Fibroblast of lung (primary cell): ENCODE data around the gene CYP19A1. TPM values are rescaled to one million over a fixed set of nuclear protein-coding genes. Genes with fewer than 3 reads are reported as not detected.
A peak's percentile ranks its signal among the peaks of the same experiment; 100 is the strongest.

ENCODE experiments used
- DNase-seq, 2 donors: peaks; one replicate each; pipeline versions ENCODE4 v3.0.0 to v3.0.0-alpha.2; 2010; ENCODE audit warnings: low read depth in 2 of 2
- H2AFZ ChIP-seq: 2 replicates; pipeline ENCODE4 v1.5.1; 2012; ENCODE audit warnings: low read length, control low read depth, inconsistent platforms
- H3K27ac ChIP-seq: 2 replicates; pipeline ENCODE4 v1.5.1; 2011; ENCODE audit warnings: low read length, control low read depth; ENCODE audit not compliant: insufficient read depth
- H3K27me3 ChIP-seq: 2 replicates; pipeline ENCODE4 v1.5.1; 2011; ENCODE audit warnings: mild to moderate bottlenecking, low read length; ENCODE audit not compliant: control insufficient read depth, insufficient read depth
- H3K36me3 ChIP-seq: 2 replicates; pipeline ENCODE4 v1.5.1; 2011; ENCODE audit warnings: low read length; ENCODE audit not compliant: control insufficient read depth, insufficient read depth
- H3K4me1 ChIP-seq: 2 replicates; pipeline ENCODE4 v1.5.1; 2011; ENCODE audit warnings: low read length; ENCODE audit not compliant: control insufficient read depth, insufficient read depth; ENCODE audit errors: extremely low read depth
- H3K4me2 ChIP-seq: 2 replicates; pipeline ENCODE4 v1.5.1; 2011; ENCODE audit warnings: low read length, control low read depth; ENCODE audit not compliant: insufficient read depth; ENCODE audit errors: extremely low read depth
- H3K4me3 ChIP-seq, 4 experiments: fragments of 200-600 bp in 1 of 4; sonication (generic) in 1 of 4; replicated peaks in 1 of 4; 2 replicates each; pipeline ENCODE4 v1.5.1; 2011 to 2016; ENCODE audit warnings: low read length in 4 of 4, low read depth in 3 of 4, mild to moderate bottlenecking in 3 of 4, control low read depth in 2 of 4, inconsistent platforms in 1 of 4, mixed read lengths in 1 of 4; ENCODE audit not compliant: insufficient read depth in 1 of 4; ENCODE audit errors: control extremely low read depth in 1 of 4
- H3K79me2 ChIP-seq: 2 replicates; pipeline ENCODE4 v1.5.1; 2012; ENCODE audit warnings: mild to moderate bottlenecking, low read length, inconsistent platforms; ENCODE audit not compliant: control insufficient read depth, insufficient read depth
- H3K9ac ChIP-seq: 2 replicates; pipeline ENCODE4 v1.5.1; 2011; ENCODE audit warnings: mild to moderate bottlenecking, low read length, control low read depth; ENCODE audit not compliant: insufficient read depth
- H3K9me3 ChIP-seq: 2 replicates; pipeline ENCODE4 v1.5.1; 2012; ENCODE audit warnings: low read depth, low read length; ENCODE audit not compliant: control insufficient read depth, insufficient read depth
- H4K20me1 ChIP-seq: 2 replicates; pipeline ENCODE4 v1.5.1; 2011; ENCODE audit warnings: low read length; ENCODE audit not compliant: control insufficient read depth, insufficient read depth; ENCODE audit errors: extremely low read depth
- CTCF ChIP-seq, 2 donors: IDR thresholded peaks in 1 of 2; conservative IDR thresholded peaks in 1 of 2; 1 replicate in 1 of 2; 2 replicates in 1 of 2; pipeline ENCODE4 v1.5.1; 2011 to 2012; ENCODE audit warnings: low read length in 2 of 2, control low read depth in 1 of 2, inconsistent platforms in 1 of 2, low read depth in 1 of 2, mild to moderate bottlenecking in 1 of 2
- EZH2 ChIP-seq: IDR thresholded peaks from 2 replicates; pipeline ENCODE4 v1.5.1; 2012; ENCODE audit warnings: low read length, control low read depth, mild to moderate bottlenecking; ENCODE audit errors: missing control alignments
- polyA plus RNA-seq, 2 donors: library from polyadenylated mRNA; depleted of rRNA in 1 of 2; stranded (reverse) in 1 of 2; unstranded in 1 of 2; fragments of >200 nt; gene quantifications; 2 replicates each; pipeline ENCODE4 v1.2.1, GENCODE V29; 2011 to 2012; ENCODE audit warnings: missing spikeins in 1 of 2
- total RNA-seq: library from RNA; depleted of rRNA; stranded (reverse); fragments of >200 nt; gene quantifications from 2 replicates; pipeline ENCODE4 v1.2.1, GENCODE V29; 2014

The CYP19A1 gene
- total and polyA plus RNA-seq, 2 donors (not counting 1 experiment from before 2014, with no cell fraction given) = 0.16 to 2.3 TPM

- Histone ChIP-seq H3K36me3 (no peaks in the 10 kb centered on the region), H3K4me2 (no peak overlapping the region), H3K27ac (no peak overlapping the region), H3K9ac (no peak overlapping the region), H4K20me1 (no peaks in the 10 kb centered on the region), H3K9me3 (no peaks in the 10 kb centered on the region), H2AFZ (no peak overlapping the region), H3K4me1 (no peaks in the 10 kb centered on the region), H3K79me2 (no peaks in the 10 kb centered on the region), H3K4me3 (no peak overlapping the region), H3K27me3 (peaks cover 7% of the 10 kb centered on the region)
- peak in 1 of 2 donors; percentile 40 for DNase-seq
- TF ChIP-seq CTCF (conservative IDR thresholded peaks at IDR 0.05 in 1 of 2, IDR thresholded peaks at IDR 0.05 in 1 of 2; ENCODE audit: low read depth in 1 of 2, low read length in 2 of 2) (no peak), EZH2 (no peak)
Observed at GRCh38 chr15:51161491-51162220, 176.7 kb downstream of the CYP19A1 start.

- no peak overlapping the region for H3K27ac ChIP-seq
- H3K27me3 ChIP-seq = peaks cover 10% of the 10 kb centered on the region
- no peaks in the 10 kb centered on the region for H3K36me3 ChIP-seq
- no peaks in the 10 kb centered on the region for H3K79me2 ChIP-seq
- DNase-seq = no peak
- no peak overlapping the region for H2AFZ ChIP-seq
- no peak overlapping the region for H3K4me2 ChIP-seq
- no peak overlapping the region for H3K9ac ChIP-seq
- no peaks in the 10 kb centered on the region for H4K20me1 ChIP-seq
- H3K9me3 ChIP-seq = no peaks in the 10 kb centered on the region
- no peak overlapping the region for H3K4me3 ChIP-seq
- TF ChIP-seq EZH2 (no peak), CTCF (conservative IDR thresholded peaks at IDR 0.05 in 1 of 2, IDR thresholded peaks at IDR 0.05 in 1 of 2; ENCODE audit: low read depth in 1 of 2, low read length in 2 of 2) (no peak)
- no peaks in the 10 kb centered on the region for H3K4me1 ChIP-seq
Observed at GRCh38 chr15:51160484-51160883, 177.9 kb downstream of the CYP19A1 start.

Other genes starting within 250 kb of the CYP19A1 start
- 10.7 and 12.3 TPM in 2 replicates for gene TNFAIP8L3, start 243.7 kb downstream of the CYP19A1 start, total RNA-seq
- 0.57 and 3.9 TPM in 2 replicates for gene TNFAIP8L3, start 243.7 kb downstream of the CYP19A1 start, polyA plus RNA-seq
- 22.9 and 50.7 TPM in 2 replicates for gene GLDN, start 3.1 kb upstream of the CYP19A1 start, total RNA-seq
- gene GLDN, start 3.1 kb upstream of the CYP19A1 start, polyA plus RNA-seq = 1.8 and 1.9 TPM in 2 replicates